AG09309 (cell line): ENCODE measurements around the gene KANSL2.
"Not testable (repeated sequence)": the region's sequence is repeated elsewhere in the genome, so short reads cannot be mapped to it uniquely, and the experiment has no call there.

Experiments
- DNase-seq: peaks from one replicate; pipeline ENCODE4 v3.0.0-alpha.2; 2010; ENCODE audit warnings: low read depth
- H3K4me3 ChIP-seq: 2 replicates; pipeline ENCODE4 v1.5.1; 2011; ENCODE audit warnings: mild to moderate bottlenecking, low read depth, low read length, moderate library complexity; ENCODE audit not compliant: control insufficient read depth
- TF ChIP-seq, protein P1 (sequence below): IDR thresholded peaks from 2 replicates; pipeline ENCODE4 v1.5.1; 2011; ENCODE audit warnings: mild to moderate bottlenecking, low read depth, low read length, inconsistent platforms; ENCODE audit not compliant: insufficient read depth, control insufficient read depth; ENCODE audit errors: missing control alignments

Gene KANSL2

DNA sequence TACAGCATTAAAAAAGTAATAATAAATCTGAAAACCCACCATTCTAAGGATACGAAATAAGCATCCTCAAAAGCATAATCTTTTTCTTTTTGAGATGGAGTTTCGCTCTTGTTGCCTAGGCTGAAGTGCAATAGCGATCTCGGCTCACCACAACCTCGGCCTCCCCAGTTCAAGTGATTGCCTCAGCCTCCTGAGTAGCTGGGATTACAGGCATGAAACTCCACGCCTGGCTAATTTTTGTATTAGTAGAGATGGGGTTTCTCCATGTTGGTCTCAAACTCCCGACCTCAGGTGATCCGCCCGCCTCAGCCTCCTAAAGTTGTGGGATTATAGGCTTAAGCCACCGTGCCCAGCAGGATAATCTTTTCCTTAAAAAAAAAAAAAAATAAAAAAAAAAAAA, 30.2 kb upstream of the KANSL2 start:
- no peak for DNase-seq
- TF ChIP-seq, protein P1, sequence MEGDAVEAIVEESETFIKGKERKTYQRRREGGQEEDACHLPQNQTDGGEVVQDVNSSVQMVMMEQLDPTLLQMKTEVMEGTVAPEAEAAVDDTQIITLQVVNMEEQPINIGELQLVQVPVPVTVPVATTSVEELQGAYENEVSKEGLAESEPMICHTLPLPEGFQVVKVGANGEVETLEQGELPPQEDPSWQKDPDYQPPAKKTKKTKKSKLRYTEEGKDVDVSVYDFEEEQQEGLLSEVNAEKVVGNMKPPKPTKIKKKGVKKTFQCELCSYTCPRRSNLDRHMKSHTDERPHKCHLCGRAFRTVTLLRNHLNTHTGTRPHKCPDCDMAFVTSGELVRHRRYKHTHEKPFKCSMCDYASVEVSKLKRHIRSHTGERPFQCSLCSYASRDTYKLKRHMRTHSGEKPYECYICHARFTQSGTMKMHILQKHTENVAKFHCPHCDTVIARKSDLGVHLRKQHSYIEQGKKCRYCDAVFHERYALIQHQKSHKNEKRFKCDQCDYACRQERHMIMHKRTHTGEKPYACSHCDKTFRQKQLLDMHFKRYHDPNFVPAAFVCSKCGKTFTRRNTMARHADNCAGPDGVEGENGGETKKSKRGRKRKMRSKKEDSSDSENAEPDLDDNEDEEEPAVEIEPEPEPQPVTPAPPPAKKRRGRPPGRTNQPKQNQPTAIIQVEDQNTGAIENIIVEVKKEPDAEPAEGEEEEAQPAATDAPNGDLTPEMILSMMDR, result no peak
- no peak overlapping the region for H3K4me3 ChIP-seq

DNA sequence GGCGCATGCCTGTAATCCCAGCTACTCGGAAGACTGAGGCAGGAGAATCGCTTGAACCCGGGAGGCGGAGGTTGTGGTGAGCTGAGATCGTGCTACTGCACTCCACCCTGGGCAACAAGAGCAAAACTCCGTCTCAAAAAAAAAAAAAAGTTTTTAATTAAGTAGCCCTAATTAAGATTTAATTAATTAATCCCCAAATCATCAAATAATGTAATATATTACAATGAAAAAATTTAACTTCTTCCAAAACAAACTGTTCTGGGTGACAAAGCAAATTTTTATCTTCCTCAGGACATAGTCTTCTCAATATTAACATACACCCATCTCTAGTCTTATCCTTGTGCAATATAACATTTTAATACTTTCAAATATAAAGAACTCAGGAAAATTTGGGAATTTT, 16.8 kb upstream of the KANSL2 start:
- not testable (repeated sequence) for H3K4me3 ChIP-seq, DNase-seq

DNA sequence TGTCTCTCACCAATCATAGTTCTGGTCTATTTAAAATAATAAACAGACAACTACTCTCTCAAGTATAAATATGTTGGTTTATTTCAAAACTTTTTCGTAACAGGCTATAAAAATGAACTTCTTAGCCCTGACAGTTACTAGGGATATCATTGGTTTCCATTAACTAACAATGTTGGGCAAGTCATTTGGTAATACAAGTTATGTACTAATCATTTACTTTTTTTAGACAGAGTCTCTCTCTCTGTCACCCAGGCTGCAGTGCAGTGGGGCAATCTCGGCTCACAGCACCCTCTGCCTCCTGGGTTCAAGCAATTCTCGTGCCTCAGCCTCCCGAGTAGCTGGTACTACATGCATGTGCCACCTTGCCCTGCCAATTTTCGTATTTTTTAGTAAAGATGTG, 14.6 kb upstream of the KANSL2 start:
- DNase-seq, result no peak
- H3K4me3 ChIP-seq, result no peak overlapping the region
- TF ChIP-seq, protein P1, result no peak

DNA sequence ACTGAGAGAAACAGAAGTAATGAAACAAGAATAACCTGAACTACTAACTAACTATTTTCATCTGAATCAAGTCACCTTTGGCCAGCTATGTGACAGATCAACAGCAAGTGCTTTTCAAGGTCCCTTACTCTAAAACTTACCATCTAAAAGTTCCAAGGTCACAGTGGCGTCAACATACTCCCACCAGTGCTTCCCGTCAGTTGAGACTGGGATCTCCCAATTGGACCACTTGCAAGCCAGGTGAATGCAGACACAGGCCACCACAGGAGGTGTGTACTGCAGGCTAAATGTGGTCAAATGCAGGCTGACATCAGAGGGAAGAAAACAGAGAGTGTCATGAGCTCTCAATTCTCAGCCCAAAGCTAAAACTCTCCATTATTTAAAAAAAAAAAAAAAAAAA, 13.8 kb upstream of the KANSL2 start:
- TF ChIP-seq, protein P1, result no peak
- no peak for DNase-seq
- H3K4me3 ChIP-seq, result no peak overlapping the region

DNA sequence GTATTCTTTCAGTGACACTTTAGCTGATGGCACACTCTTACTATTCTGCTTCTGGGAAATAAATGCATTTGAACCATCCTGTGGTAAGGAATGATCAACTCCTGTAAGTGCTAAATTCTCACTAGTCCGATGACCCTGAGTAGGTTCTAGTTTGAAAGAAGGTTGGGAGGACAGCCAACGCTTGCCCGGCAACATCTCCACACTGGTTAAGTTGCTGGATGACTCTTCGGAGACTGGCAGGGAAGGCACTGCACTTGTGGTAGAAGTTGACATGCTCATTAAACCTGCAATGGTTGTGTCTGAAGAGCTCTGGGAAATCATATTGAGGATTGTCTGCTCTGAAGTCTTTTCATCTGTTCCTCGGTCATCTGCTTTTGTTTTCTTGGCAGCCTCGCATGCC, 12.0 kb upstream of the KANSL2 start:
- TF ChIP-seq, protein P1, result no peak

DNA sequence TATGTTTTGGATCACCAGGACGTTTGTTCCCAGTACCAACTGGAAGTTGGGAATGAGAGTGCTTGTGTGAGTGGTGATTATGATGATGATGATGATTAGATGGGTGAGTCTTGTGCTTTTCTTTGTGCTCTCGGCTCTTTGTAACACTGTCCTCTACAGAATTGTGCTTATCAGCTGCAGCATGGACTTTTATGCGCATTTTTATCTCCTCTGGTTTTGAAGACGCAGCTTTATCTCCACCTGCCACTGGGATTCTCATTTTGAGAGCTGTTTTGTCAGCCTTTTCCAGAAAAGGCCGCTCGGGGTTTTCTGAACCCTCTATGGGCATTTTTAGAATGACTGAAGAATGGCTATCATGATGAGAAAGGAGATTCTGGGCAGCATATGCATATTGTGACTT, 11.5 kb upstream of the KANSL2 start:
- TF ChIP-seq, protein P1, result no peak
- H3K4me3 ChIP-seq, result no peak overlapping the region
- DNase-seq, result no peak

More for the DNA sequence above, 12.0 kb upstream of the KANSL2 start:
- no peak for DNase-seq
- H3K4me3 ChIP-seq, result no peak overlapping the region

DNA sequence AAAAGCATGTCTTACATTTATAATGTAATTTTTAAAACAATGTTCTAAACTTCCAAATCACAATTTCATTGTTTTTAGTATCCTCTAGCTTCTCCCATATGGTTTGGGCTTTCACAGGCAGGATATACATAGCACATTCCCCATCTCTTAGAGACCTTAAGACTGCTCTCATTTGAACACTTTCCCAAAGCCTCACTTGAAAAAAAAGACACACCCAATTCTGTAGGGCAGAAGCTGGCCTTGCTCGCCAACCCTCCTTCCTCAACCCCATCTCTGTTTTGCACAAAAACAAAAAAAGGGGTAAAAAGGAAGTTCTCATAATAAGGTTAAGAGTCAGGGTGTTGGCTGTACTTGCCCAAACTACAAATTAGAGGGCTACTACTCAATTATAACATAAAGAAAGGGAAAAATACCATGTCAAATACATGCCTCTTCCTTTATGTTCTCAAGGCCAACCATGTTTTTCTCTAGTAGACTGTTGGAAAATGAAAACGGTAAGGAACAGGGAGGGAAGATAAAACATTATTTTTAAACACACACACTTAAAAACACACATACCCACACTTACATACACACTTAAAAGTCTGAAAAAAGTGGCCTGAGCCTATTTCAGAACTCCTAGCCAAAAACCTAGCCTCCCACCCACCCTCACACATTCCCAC, 9.9 kb upstream of the KANSL2 start:
- no peak for DNase-seq
- TF ChIP-seq, protein P1, result no peak
- no peak overlapping the region for H3K4me3 ChIP-seq
